GM20000 (cell line): ENCODE measurements around the gene TMPRSS11A.

Experiments used
- DNase-seq: peaks from one replicate; pipeline ENCODE4 v3.0.0; 2012; ENCODE audit warnings: low spot score
- CTCF ChIP-seq: IDR thresholded peaks from 2 replicates; pipeline ENCODE4 v1.5.1; 2012; ENCODE audit warnings: mild to moderate bottlenecking, control low read depth; ENCODE audit errors: extremely low read depth, missing control alignments

Gene TMPRSS11A

GRCh38 chr4:67963356-67963755 is at the start of gene TMPRSS11A:
Gene TMPRSS11A (minus strand): TSS chr4:67963493. CDS start chr4:67963393, 100 bp downstream.
- TF ChIP-seq CTCF: no peak
- no peak for DNase-seq

- no peak for DNase-seq
- TF ChIP-seq CTCF: no peak
Observed at GRCh38 chr4:68011684-68012083, 48.4 kb upstream of the TMPRSS11A start.

- no peak for TF ChIP-seq CTCF
- no peak for DNase-seq
Observed at GRCh38 chr4:68002906-68003305, 39.6 kb upstream of the TMPRSS11A start.

GRCh38 chr4:67996127-67996526 is 32.8 kb upstream of the TMPRSS11A start:
- no peak for TF ChIP-seq CTCF
- no peak for DNase-seq

GRCh38 chr4:67988991-67989390 is 25.7 kb upstream of the TMPRSS11A start:
- no peak for DNase-seq
- no peak for TF ChIP-seq CTCF

- TF ChIP-seq CTCF: no peak
Observed at GRCh38 chr4:67983333-67983732, 20.0 kb upstream of the TMPRSS11A start.

GRCh38 chr4:67980512-67980911 is 17.2 kb upstream of the TMPRSS11A start:
- no peak for DNase-seq
- no peak for TF ChIP-seq CTCF

More at GRCh38 chr4:67983333-67983732, 20.0 kb upstream of the TMPRSS11A start:
- DNase-seq: no peak

GRCh38 chr4:67973608-67974007 is 10.3 kb upstream of the TMPRSS11A start:
- TF ChIP-seq CTCF: no peak
- no peak for DNase-seq
